HEK293T (cell line): ENCODE measurements around the gene GRIK4.

Source experiments
- BHLHE40 ChIP-seq: fragments of 450-650 bp; IDR thresholded peaks from 2 replicates; pipeline ENCODE4 v1.6.1; 2016; ENCODE audit warnings: mild to moderate bottlenecking, moderate library complexity, borderline replicate concordance
- ELF4 ChIP-seq: fragments of 450-650 bp; IDR thresholded peaks from 2 replicates; pipeline ENCODE4 v1.6.1; 2017; ENCODE audit warnings: antibody characterized with exemption
- FOXK2 ChIP-seq: fragments of 450-650 bp; IDR thresholded peaks from 2 replicates; pipeline ENCODE4 v1.6.1; 2016; ENCODE audit warnings: mild to moderate bottlenecking
- FOXM1 ChIP-seq: fragments of 450-650 bp; IDR thresholded peaks from 2 replicates; pipeline ENCODE4 v1.6.1; 2017; ENCODE audit warnings: mild to moderate bottlenecking, borderline replicate concordance
- HDGF ChIP-seq: fragments of 450-650 bp; IDR thresholded peaks from 2 replicates; pipeline ENCODE4 v1.6.1; 2017; ENCODE audit warnings: antibody characterized with exemption, borderline replicate concordance
- PKNOX1 ChIP-seq: fragments of 450-650 bp; IDR thresholded peaks from 2 replicates; pipeline ENCODE4 v1.6.1; 2016
- SP1 ChIP-seq: fragments of 450-650 bp; IDR thresholded peaks from 2 replicates; pipeline ENCODE4 v1.6.1; 2017
- SUZ12 ChIP-seq: fragments of 450-650 bp; IDR thresholded peaks from 2 replicates; pipeline ENCODE4 v1.6.1; 2016; ENCODE audit warnings: mild to moderate bottlenecking

- no peak for TF ChIP-seq FOXM1
- no peak for TF ChIP-seq SUZ12
- no peak for TF ChIP-seq PKNOX1
- TF ChIP-seq FOXK2, result no peak
- no peak for TF ChIP-seq ELF4
- TF ChIP-seq BHLHE40, result no peak
- no peak for TF ChIP-seq HDGF
- no peak for TF ChIP-seq SP1
Measured at GRCh38 chr11:120706257-120706656, 194.7 kb downstream of the GRIK4 start.
